ENCODE measurements around the gene CPT1B. TPM values are rescaled to one million over a fixed set of nuclear protein-coding genes. Genes with fewer than 3 reads are reported as not detected.
"Not testable (repeated sequence)": the region's sequence is repeated elsewhere in the genome, so short reads cannot be mapped to it uniquely, and the experiment has no call there.

CPT1B gene
- total RNA-seq, 4 donors from 2014 or later = 0.51 to 10.4 (median 7.2) TPM; not detected in 1

DNA sequence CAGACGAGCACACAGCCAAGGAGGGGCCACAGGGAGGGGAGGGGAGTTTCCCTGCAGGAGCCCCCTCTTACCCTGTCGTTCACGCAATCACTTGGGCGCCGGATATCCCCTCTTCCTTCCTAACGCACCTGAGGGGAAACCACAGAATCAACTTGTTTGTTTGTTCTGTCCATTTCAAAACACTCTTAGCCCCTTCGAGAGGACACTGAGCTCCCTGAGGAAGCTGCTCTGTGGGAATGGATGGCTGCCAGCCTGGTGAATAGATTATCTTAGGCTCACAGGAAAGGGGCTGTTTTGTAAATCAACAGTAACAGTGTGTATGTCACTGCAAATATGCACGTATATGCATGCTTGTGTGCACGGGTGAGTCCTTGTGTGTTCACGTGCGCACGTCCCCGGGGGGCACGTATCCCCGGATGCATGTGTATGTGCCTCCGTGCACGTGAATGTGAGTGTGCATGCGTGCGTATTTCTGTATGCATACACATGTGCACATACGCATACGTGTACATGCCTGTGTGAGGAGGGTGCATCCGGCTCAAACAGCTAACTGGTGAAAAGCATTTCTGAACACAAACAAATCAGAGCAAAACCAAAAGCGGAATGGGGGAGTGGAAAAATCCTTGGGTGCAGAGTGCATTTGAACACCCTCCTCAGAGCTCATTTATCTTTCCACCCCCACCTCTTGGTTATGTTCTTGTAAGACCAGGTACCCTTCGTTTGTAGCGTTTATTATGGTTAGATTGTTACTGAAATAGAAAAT is 42.5 kb upstream of the CPT1B start:
- DNase-seq = peak in 1 of 2 donors; percentile 77
- Histone ChIP-seq H3K4me1 (peaks cover 0 to 4% of the 10 kb centered on the region in 2 donors), H3K27ac (no peak overlapping the region), H3K9me3 (no peaks in the 10 kb centered on the region), H3K36me3 (no peaks in the 10 kb centered on the region), H3K27me3 (no peaks in the 10 kb centered on the region), H3K4me3 (no peak overlapping the region)
- intact Hi-C loops (cut with DNase I; ENCODE audit: low total_unique reads) = no loop called here
- no peak for TF ChIP-seq POLR2A (IDR thresholded peaks at IDR 0.05)
- TF ChIP-seq, protein P1, sequence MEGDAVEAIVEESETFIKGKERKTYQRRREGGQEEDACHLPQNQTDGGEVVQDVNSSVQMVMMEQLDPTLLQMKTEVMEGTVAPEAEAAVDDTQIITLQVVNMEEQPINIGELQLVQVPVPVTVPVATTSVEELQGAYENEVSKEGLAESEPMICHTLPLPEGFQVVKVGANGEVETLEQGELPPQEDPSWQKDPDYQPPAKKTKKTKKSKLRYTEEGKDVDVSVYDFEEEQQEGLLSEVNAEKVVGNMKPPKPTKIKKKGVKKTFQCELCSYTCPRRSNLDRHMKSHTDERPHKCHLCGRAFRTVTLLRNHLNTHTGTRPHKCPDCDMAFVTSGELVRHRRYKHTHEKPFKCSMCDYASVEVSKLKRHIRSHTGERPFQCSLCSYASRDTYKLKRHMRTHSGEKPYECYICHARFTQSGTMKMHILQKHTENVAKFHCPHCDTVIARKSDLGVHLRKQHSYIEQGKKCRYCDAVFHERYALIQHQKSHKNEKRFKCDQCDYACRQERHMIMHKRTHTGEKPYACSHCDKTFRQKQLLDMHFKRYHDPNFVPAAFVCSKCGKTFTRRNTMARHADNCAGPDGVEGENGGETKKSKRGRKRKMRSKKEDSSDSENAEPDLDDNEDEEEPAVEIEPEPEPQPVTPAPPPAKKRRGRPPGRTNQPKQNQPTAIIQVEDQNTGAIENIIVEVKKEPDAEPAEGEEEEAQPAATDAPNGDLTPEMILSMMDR (IDR thresholded peaks at IDR 0.05) = peak in 1 of 4 experiments; percentile 68

DNA sequence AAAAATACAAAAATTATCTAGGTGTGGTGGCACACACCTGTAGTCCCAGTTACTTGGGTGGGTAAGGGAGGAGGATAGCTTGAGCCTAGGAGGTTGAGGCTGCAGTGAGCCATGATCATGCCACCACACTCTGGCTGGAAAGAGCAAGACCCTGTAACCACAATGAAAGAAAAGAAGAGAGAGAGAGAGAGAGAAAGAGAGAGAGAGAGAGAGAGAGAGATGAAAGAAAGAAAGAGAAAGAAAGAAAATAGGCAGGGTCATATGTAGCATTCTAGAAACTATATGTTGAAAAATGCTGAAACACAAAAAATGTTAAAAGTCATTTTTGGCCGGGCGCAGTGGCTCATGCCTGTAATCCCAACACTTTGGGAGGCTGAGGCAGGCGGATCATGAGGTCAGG is 36.1 kb upstream of the CPT1B start:
- H3K36me3 ChIP-seq; H3K27me3 ChIP-seq; H3K27ac ChIP-seq; H3K9me3 ChIP-seq; DNase-seq; H3K4me1 ChIP-seq; intact Hi-C loops (cut with DNase I; ENCODE audit: low total_unique reads); H3K4me3 ChIP-seq: not testable (repeated sequence)

DNA sequence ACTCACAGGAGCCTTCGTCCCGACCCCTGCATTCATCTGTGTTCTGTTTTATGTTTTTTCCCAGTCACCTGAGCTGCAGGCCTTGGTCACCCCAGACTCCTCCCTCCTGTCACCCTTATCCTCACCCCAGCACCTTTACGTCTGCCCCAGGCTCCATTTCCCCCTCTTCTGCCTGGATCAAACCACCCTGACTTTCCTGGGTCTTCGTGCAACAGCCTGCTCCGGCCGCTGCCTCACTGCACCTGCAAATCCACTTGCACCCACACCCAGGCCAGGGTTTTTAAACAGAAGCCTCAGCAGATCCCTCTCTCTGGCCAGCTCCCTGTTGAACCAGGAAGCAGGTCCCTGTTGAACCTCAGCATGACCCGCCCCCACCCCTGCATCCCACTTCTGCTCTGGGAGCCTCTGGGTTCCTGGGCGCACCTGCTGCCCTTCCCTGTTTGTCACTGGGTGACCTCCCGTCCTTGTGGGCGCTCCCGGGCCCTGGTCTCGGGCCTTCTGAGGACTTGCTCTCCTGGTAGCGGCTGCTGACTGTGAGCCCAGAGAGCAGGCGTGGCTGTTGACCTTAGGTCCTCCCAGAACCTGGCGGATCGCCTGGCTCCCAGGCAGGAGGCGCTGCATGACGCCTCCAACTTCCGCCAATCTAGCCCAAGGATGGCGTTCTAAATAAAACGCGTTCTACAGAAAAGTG is 35.2 kb upstream of the CPT1B start:
- no peaks in the 10 kb centered on the region for H3K36me3 ChIP-seq
- H3K27ac ChIP-seq = no peak overlapping the region
- H3K4me1 ChIP-seq = no peaks in the 10 kb centered on the region
- H3K4me3 ChIP-seq = no peak overlapping the region
- DNase-seq = no peak
- no peaks in the 10 kb centered on the region for H3K9me3 ChIP-seq
- TF ChIP-seq, protein P1 (IDR thresholded peaks at IDR 0.05) = no peak
- TF ChIP-seq POLR2A (IDR thresholded peaks at IDR 0.05) = no peak
- intact Hi-C loops (cut with DNase I; ENCODE audit: low total_unique reads) = no loop called here
- peaks cover 0 to 6% of the 10 kb centered on the region in 2 donors for H3K27me3 ChIP-seq

DNA sequence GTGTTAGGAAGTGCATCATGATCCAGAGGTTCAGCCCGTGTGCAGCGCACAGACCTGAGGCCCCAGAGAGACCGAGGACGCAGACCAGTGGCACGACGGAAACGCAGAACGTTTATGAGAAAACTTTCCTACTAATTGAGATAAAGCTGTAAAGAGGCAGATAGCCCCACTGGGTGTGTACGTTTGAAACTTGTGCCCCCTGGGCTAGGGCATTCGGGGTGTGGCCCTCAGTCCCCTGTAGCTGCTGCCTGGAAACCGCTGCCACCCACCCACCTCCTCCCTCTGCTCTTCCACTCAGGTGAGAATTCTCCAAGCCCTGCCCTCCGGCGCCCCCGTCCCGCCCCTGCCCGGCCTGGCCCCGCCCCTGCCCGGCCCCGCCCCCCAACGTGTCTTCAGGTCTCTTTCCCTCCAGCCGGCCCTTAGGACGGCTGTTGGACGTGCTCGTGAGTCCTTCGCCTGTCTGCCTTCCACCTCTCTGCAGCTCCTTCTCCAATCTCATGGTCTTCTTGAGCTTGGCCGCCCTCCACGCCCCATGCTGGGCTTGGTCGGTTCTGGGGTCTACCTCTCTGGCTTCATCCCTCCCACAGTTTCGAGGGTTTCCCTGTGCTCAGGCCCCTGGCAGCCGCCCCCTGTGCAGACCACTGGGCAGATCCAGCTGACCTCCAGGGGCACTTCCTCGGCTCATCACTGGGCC is 34.4 kb upstream of the CPT1B start:
- intact Hi-C loops (cut with DNase I; ENCODE audit: low total_unique reads) = no loop called here
- Histone ChIP-seq H3K27me3 (peaks cover 0 to 6% of the 10 kb centered on the region in 2 donors), H3K4me3 (no peak overlapping the region), H3K27ac (no peak overlapping the region), H3K36me3 (no peaks in the 10 kb centered on the region), H3K9me3 (no peaks in the 10 kb centered on the region), H3K4me1 (no peaks in the 10 kb centered on the region)
- DNase-seq = no peak
- TF ChIP-seq POLR2A (IDR thresholded peaks at IDR 0.05) = no peak
- TF ChIP-seq, protein P1 (IDR thresholded peaks at IDR 0.05) = no peak

DNA sequence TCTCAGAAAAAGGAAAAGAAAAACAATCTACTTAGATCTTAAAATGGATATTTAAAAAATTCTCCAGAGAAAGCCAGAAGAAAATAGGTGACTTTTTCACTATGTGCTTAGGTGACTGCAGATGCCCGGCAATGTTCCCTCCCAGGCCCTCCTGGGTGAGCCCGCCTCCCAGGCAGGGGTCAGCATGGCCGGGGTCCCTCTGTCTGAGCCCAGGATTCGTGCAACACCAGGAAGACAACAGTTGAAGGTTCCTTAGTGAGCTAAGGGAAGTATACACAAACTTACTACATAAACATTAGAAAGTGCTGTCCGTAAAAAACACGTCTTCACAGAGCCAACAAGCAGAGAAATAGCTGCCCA is 33.9 kb upstream of the CPT1B start:
- Histone ChIP-seq H3K9me3 (no peaks in the 10 kb centered on the region), H3K27ac (no peak overlapping the region), H3K4me3 (no peak overlapping the region), H3K4me1 (no peaks in the 10 kb centered on the region), H3K36me3 (no peaks in the 10 kb centered on the region), H3K27me3 (peaks cover 0 to 6% of the 10 kb centered on the region in 2 donors)
- no peak for DNase-seq
- intact Hi-C loops (cut with DNase I; ENCODE audit: low total_unique reads) = no loop called here
- TF ChIP-seq, protein P1 (IDR thresholded peaks at IDR 0.05) = no peak
- TF ChIP-seq POLR2A (IDR thresholded peaks at IDR 0.05) = no peak

Data from uterus (tissue), 4 donors.